Erythroblast (primary cell): Measurements from ENCODE around the gene CCL18.

Experiments used
- GATA1 ChIP-seq: IDR thresholded peaks from 2 replicates; pipeline ENCODE4 v1.6.1; 2011; ENCODE audit warnings: low read depth, mild to moderate bottlenecking, control low read depth, low read length, moderate library complexity
- POLR2A ChIP-seq: IDR thresholded peaks from 2 replicates; pipeline ENCODE4 v1.6.1; 2011; ENCODE audit warnings: mild to moderate bottlenecking, low read length

DNA sequence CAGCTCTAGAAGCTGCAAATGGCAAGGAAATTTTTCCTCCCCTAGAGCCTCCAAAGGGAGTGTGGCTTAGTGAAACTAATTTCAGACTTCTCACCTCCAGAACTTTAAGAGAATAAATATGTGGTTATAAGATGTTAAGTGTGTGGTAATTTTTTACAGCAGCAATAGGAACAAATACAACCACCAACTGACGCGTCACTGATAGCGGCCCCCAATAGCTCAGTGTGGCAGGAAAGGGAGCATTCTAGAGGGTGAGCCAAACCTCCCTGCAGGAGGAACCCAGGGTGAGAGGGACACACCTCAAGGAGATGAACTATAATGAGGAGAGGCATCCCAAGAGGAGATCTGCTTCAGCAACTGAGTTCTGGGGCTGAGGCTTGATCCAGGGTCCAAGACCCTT is 43.6 kb downstream of the CCL18 start:
- TF ChIP-seq POLR2A (no peak), GATA1 (no peak)
